ENCODE data around the gene PDE6D.

GRCh38 chr2:231683292-231684235 lies 97.5 kb downstream of the PDE6D start:
- TF ChIP-seq CTCF (IDR thresholded peaks at IDR 0.05; ENCODE audit: low read depth, low read length) (no peak), EZH2phosphoT487 (IDR thresholded peaks at IDR 0.05; ENCODE audit: low read depth) (no peak)

Data from OCI-LY3 (cell line).